K562 (cell line): ENCODE data around the gene SP4. TPM values are rescaled to one million over a fixed set of nuclear protein-coding genes. Genes with fewer than 3 reads are reported as not detected.

Experiments
- CEBPB ChIP-seq: fragments of 450-650 bp; IDR thresholded peaks from 2 replicates; pipeline ENCODE4 v1.6.1; 2016; ENCODE audit warnings: missing genetic modification characterization, missing compliant biosample characterization
- CREB3L1 ChIP-seq: fragments of 450-650 bp; IDR thresholded peaks from 2 replicates; pipeline ENCODE4 v1.6.1; 2014; ENCODE audit warnings: low read depth, mild to moderate bottlenecking, moderate library complexity, borderline replicate concordance
- FOXA1 ChIP-seq: fragments of 450-650 bp; IDR thresholded peaks from 2 replicates; pipeline ENCODE4 v1.6.1; 2016; ENCODE audit warnings: mild to moderate bottlenecking, borderline replicate concordance
- FOXP1 ChIP-seq: sonication (generic); formaldehyde crosslinking; IDR thresholded peaks from 2 replicates; pipeline ENCODE4 v1.8.0; 2022; ENCODE audit warnings: mild to moderate bottlenecking, missing genetic modification reagents
- HDGF ChIP-seq: fragments of 450-650 bp; IDR thresholded peaks from 2 replicates; pipeline ENCODE4 v1.6.1; 2016
- HNRNPLL ChIP-seq: fragments of 200-400 bp; formaldehyde crosslinking; IDR thresholded peaks from 2 replicates; pipeline ENCODE4 v1.6.1; 2017; ENCODE audit warnings: low read length, low read depth, mild to moderate bottlenecking; ENCODE audit not compliant: poor library complexity, severe bottlenecking
- KLF10 ChIP-seq: fragments of 250-450 bp; sonication (Bioruptor Pico); IDR thresholded peaks from 2 replicates; pipeline ENCODE4 v1.6.1; 2021; ENCODE audit warnings: matching md5 sums
- L3MBTL2 ChIP-seq: fragments of 450-650 bp; IDR thresholded peaks from 2 replicates; pipeline ENCODE4 v1.6.1; 2016; ENCODE audit warnings: mild to moderate bottlenecking, moderate library complexity
- NFRKB ChIP-seq: fragments of 450-650 bp; IDR thresholded peaks from 2 replicates; pipeline ENCODE4 v1.6.1; 2016; ENCODE audit warnings: low read depth
- PBX2 ChIP-seq, 2 experiments: IDR thresholded peaks in 1 of 2; conservative IDR thresholded peaks in 1 of 2; 2 replicates each; pipeline ENCODE4 v1.6.1; 2016; ENCODE audit warnings: low read depth in 2 of 2, mild to moderate bottlenecking in 1 of 2, missing compliant biosample characterization in 1 of 2, missing genetic modification characterization in 1 of 2, moderate library complexity in 1 of 2
- SFPQ ChIP-seq: fragments of 200-400 bp; formaldehyde crosslinking; IDR thresholded peaks from 2 replicates; pipeline ENCODE4 v1.6.1; 2017; ENCODE audit warnings: mild to moderate bottlenecking, low read depth, low read length, moderate library complexity
- SIN3A ChIP-seq, 2 experiments: fragments of 150-350 bp in 1 of 2; IDR thresholded peaks; 2 replicates each; pipeline ENCODE4 v1.6.1; 2011 to 2016; ENCODE audit warnings: borderline replicate concordance in 2 of 2, low read depth in 2 of 2, low read length in 2 of 2, mild to moderate bottlenecking in 2 of 2, moderate library complexity in 2 of 2; ENCODE audit not compliant: control insufficient read depth in 1 of 2
- SMAD2 ChIP-seq: fragments of 150-350 bp; IDR thresholded peaks from 2 replicates; pipeline ENCODE4 v1.6.1; 2014; ENCODE audit warnings: low read depth, mild to moderate bottlenecking, low read length
- SRSF7 ChIP-seq: fragments of 200-400 bp; formaldehyde crosslinking; optimal IDR thresholded peaks from 2 replicates; pipeline ENCODE3; 2017; ENCODE audit warnings: mild to moderate bottlenecking, low read depth, low read length
- TCF15 ChIP-seq: fragments of 250-450 bp; sonication (Bioruptor Pico); IDR thresholded peaks from 2 replicates; pipeline ENCODE4 v1.8.0; 2022; ENCODE audit warnings: moderate library complexity, mild to moderate bottlenecking, inconsistent platforms
- TEAD4 ChIP-seq, 2 experiments: sonication (generic) in 1 of 2; formaldehyde crosslinking in 1 of 2; IDR thresholded peaks; 2 replicates each; pipeline versions ENCODE4 v1.6.1 to v1.8.0; 2012 to 2022; ENCODE audit warnings: borderline replicate concordance in 1 of 2, inconsistent platforms in 1 of 2, low read length in 1 of 2, mild to moderate bottlenecking in 1 of 2, missing genetic modification reagents in 1 of 2
- XRCC5 ChIP-seq: fragments of 200-400 bp; formaldehyde crosslinking; IDR thresholded peaks from 2 replicates; pipeline ENCODE4 v1.6.1; 2017; ENCODE audit warnings: low read depth, mild to moderate bottlenecking, low read length
- ZBTB26 ChIP-seq: fragments of 450-650 bp; formaldehyde crosslinking; IDR thresholded peaks from 2 replicates; pipeline ENCODE4 v1.4.0; 2022; ENCODE audit warnings: missing genetic modification characterization
- ZNF263 ChIP-seq: sonication (generic); formaldehyde crosslinking; IDR thresholded peaks from 2 replicates; pipeline ENCODE4 v1.8.0; 2022; ENCODE audit warnings: mild to moderate bottlenecking, missing genetic modification reagents, borderline replicate concordance
- polyA plus RNA-seq, 8 experiments: library from polyadenylated mRNA; depleted of rRNA in 4 of 8; stranded (reverse) in 5 of 8; unstranded in 3 of 8; fragments of >200 nt; fragmentation: Nextera tagmentation in 2 of 8; fragmentation: Illumina TruSeq in 1 of 8; extraction: Ambion mirVana in 2 of 8; extraction: Trizol in 1 of 8; gene quantifications; 2 replicates each; pipeline versions ENCODE4 v1.2.1 to v1.2.3, GENCODE V29; 2011 to 2014; ENCODE audit warnings: inconsistent platforms in 1 of 8, missing spikeins in 1 of 8
- total RNA-seq, 7 experiments: library from RNA; depleted of rRNA in 6 of 7; stranded (reverse); fragments of >200 nt in 6 of 7; fragmentation: Illumina TruSeq in 2 of 7; extraction: Trizol in 2 of 7; gene quantifications; 2 replicates each; pipeline versions ENCODE4 v1.2.1 to v1.2.3, GENCODE V29; 2011 to 2021; ENCODE audit warnings: low replicate concordance in 1 of 7

The SP4 gene
- total and polyA plus RNA-seq, 9 of the 15 experiments (the other 6 are each of a cell fraction or from before 2014, with no cell fraction given) = 2.4 to 9.4 (median 4.5) TPM

GRCh38 chr7:21427182-21427870 is 557 bp upstream of the SP4 start (continued):
- TF ChIP-seq ZBTB26 (CRISPR knock-in tag) (no peak), KLF10 (CRISPR knock-in tag) (no peak), CREB3L1 (peak; percentile 59; the same call in 1 of the 2 replicates), L3MBTL2 (peak; percentile 83), CEBPB (tag) (no peak), FOXP1 (CRISPR knock-in tag) (peak; percentile 0; the same call in 1 of the 2 replicates), SFPQ (no peak), TCF15 (no peak), SRSF7 (no peak), SIN3A (IDR thresholded peaks at IDR 0.05; ENCODE audit: borderline replicate concordance in 2 of 2, control insufficient read depth in 1 of 2, low read depth in 2 of 2, low read length in 2 of 2) (peak in 1 of 2 experiments; percentile 41; a peak in 1 of 4 replicates), HDGF (0 out of 2 replicates have a peak, but pooled peaks have one; percentile 49), XRCC5 (no peak), FOXA1 (no peak), HNRNPLL (no peak), TEAD4 (IDR thresholded peaks at IDR 0.05; ENCODE audit: low read length) (no peak), TEAD4 (CRISPR knock-in tag; IDR thresholded peaks at IDR 0.05; ENCODE audit: borderline replicate concordance) (no peak), SMAD2 (no peak), NFRKB (peak; percentile 65), ZNF263 (CRISPR knock-in tag) (no peak), PBX2 (CRISPR knock-in tag; IDR thresholded peaks at IDR 0.05; ENCODE audit: low read depth) (no peak), PBX2 (tag; conservative IDR thresholded peaks at IDR 0.05; ENCODE audit: low read depth) (no peak)
